ENCODE results near the gene SGCA.

DNA sequence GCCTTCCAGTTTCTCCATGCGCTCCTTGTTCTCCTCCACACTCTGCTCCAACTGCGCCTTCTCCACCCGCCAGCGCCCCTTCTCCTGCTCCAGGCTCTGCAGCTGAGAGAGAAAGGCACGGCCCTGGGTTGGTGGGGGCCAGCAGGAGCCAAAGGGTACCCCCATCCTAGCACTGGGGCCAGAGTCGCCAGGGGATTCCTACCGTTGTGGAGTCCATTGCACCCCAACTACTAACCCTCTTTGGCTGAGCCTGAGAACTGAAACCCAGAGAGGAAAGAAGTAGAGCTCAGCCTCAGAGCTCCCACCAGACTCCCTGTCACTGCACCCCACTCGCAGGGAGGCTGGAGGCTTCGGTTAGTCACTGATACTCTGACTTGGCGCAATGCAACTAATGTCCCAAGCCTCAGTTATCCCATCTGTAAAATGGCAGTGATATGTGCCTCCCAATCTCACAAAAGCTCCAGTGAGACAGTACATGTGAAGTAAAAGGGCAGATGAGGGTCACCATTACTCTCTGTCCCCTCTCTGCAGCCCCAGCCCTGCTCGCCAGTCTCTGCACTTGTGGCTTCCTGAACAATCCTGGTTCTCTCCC is 29.6 kb upstream of the SGCA start:
- TF ChIP-seq MECOM (CRISPR knock-in tag; IDR thresholded peaks at IDR 0.05): no peak
- no peak for TF ChIP-seq TFAM (CRISPR knock-in tag; conservative IDR thresholded peaks at IDR 0.05)
- no peak for TF ChIP-seq SETDB1 (IDR thresholded peaks at IDR 0.05; ENCODE audit: low read length)
- no peak for TF ChIP-seq NFIC (IDR thresholded peaks at IDR 0.05)
- no peak for TF ChIP-seq EZH2 (IDR thresholded peaks at IDR 0.05; ENCODE audit: borderline replicate concordance, low read depth, low read length)
- no peak for TF ChIP-seq RFX5 (IDR thresholded peaks at IDR 0.05; ENCODE audit: low read depth, low read length)
- TF ChIP-seq, protein P1, sequence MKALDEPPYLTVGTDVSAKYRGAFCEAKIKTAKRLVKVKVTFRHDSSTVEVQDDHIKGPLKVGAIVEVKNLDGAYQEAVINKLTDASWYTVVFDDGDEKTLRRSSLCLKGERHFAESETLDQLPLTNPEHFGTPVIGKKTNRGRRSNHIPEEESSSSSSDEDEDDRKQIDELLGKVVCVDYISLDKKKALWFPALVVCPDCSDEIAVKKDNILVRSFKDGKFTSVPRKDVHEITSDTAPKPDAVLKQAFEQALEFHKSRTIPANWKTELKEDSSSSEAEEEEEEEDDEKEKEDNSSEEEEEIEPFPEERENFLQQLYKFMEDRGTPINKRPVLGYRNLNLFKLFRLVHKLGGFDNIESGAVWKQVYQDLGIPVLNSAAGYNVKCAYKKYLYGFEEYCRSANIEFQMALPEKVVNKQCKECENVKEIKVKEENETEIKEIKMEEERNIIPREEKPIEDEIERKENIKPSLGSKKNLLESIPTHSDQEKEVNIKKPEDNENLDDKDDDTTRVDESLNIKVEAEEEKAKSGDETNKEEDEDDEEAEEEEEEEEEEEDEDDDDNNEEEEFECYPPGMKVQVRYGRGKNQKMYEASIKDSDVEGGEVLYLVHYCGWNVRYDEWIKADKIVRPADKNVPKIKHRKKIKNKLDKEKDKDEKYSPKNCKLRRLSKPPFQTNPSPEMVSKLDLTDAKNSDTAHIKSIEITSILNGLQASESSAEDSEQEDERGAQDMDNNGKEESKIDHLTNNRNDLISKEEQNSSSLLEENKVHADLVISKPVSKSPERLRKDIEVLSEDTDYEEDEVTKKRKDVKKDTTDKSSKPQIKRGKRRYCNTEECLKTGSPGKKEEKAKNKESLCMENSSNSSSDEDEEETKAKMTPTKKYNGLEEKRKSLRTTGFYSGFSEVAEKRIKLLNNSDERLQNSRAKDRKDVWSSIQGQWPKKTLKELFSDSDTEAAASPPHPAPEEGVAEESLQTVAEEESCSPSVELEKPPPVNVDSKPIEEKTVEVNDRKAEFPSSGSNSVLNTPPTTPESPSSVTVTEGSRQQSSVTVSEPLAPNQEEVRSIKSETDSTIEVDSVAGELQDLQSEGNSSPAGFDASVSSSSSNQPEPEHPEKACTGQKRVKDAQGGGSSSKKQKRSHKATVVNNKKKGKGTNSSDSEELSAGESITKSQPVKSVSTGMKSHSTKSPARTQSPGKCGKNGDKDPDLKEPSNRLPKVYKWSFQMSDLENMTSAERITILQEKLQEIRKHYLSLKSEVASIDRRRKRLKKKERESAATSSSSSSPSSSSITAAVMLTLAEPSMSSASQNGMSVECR (CRISPR knock-in tag; IDR thresholded peaks at IDR 0.05): no peak
- no peak for TF ChIP-seq RAD21 (CRISPR knock-in tag; conservative IDR thresholded peaks at IDR 0.05 in 1 of 2, IDR thresholded peaks at IDR 0.05 in 1 of 2)
